Thymus (tissue), 11 donors: ENCODE results near the gene CALHM1. TPM values are rescaled to one million over a fixed set of nuclear protein-coding genes. Genes with fewer than 3 reads are reported as not detected.
"Not testable (repeated sequence)": the region's sequence is repeated elsewhere in the genome, so short reads cannot be mapped to it uniquely, and the experiment has no call there.

Experiments used
- DNase-seq, 9 donors: peaks; one replicate each; pipeline ENCODE4 v3.0.0-alpha.2; 2013; ENCODE audit warnings: low spot score in 9 of 9, low read depth in 6 of 9, missing footprints in 1 of 9
- H3K27ac ChIP-seq, 2 donors: one replicate each; pipeline ENCODE4 v1.5.1; 2013; ENCODE audit warnings: control low read depth in 1 of 2, low read depth in 1 of 2, low read length in 1 of 2, mild to moderate bottlenecking in 1 of 2, moderate library complexity in 1 of 2
- H3K27me3 ChIP-seq, 2 donors: one replicate each; pipeline ENCODE4 v1.5.1; 2013; ENCODE audit warnings: low read length in 1 of 2; ENCODE audit not compliant: control insufficient read depth in 2 of 2, insufficient read depth in 1 of 2
- H3K36me3 ChIP-seq, 2 donors: one replicate each; pipeline ENCODE4 v1.5.1; 2013; ENCODE audit warnings: low read length in 1 of 2, mild to moderate bottlenecking in 1 of 2, moderate library complexity in 1 of 2; ENCODE audit not compliant: control insufficient read depth in 2 of 2, insufficient read depth in 2 of 2
- H3K4me1 ChIP-seq, 2 donors: one replicate each; pipeline ENCODE4 v1.5.1; 2013; ENCODE audit warnings: low read length in 2 of 2; ENCODE audit not compliant: control insufficient read depth in 2 of 2, insufficient read depth in 2 of 2
- H3K4me3 ChIP-seq, 2 donors: one replicate each; pipeline ENCODE4 v1.5.1; 2013; ENCODE audit warnings: low read length in 2 of 2, control low read depth in 1 of 2, mild to moderate bottlenecking in 1 of 2
- H3K9me3 ChIP-seq, 2 donors: one replicate each; pipeline ENCODE4 v1.5.1; 2013; ENCODE audit warnings: low read length in 1 of 2, mild to moderate bottlenecking in 1 of 2; ENCODE audit not compliant: control insufficient read depth in 2 of 2, insufficient read depth in 1 of 2
- WGBS: extraction: QIAGEN DNeasy Blood & Tissue Kit; methylation state at CpG from one replicate; pipeline ENCODE4 v1.1.7; 2013; 5-methylcytosine and 5-hydroxymethylcytosine counted together
- polyA plus RNA-seq: library from polyadenylated mRNA; stranded (reverse); fragments of 200-250 nt; gene quantifications from one replicate; pipeline ENCODE4 v1.2.3, GENCODE V29; 2013
- total RNA-seq: library from RNA; stranded (reverse); fragments of 120-200 nt; gene quantifications from one replicate; pipeline ENCODE4 v1.2.4, GENCODE V29; 2013
- donor health status: healthy.

CALHM1 gene
- total and polyA plus RNA-seq, 2 donors, result 0.05 to 0.09 TPM

GRCh38 chr10:103490986-103491314 lies 32.2 kb upstream of the CALHM1 start:
- 94% methylated on average over 1 of the region's 1 CpG for WGBS
- no peak overlapping the region for H3K27ac ChIP-seq
- peaks cover 5 to 20% of the 10 kb centered on the region in 2 donors for H3K4me1 ChIP-seq
- H3K36me3 ChIP-seq, result no peaks in the 10 kb centered on the region
- no peak overlapping the region for H3K4me3 ChIP-seq
- H3K27me3 ChIP-seq, result peaks cover 25 to 49% of the 10 kb centered on the region in 2 donors
- no peaks in the 10 kb centered on the region for H3K9me3 ChIP-seq
- no peak for DNase-seq

GRCh38 chr10:103487410-103487708 lies 28.7 kb upstream of the CALHM1 start:
- no peak overlapping the region for H3K4me3 ChIP-seq
- H3K9me3 ChIP-seq, result no peaks in the 10 kb centered on the region
- H3K27me3 ChIP-seq, result peaks cover 0 to 15% of the 10 kb centered on the region in 2 donors
- WGBS, result 98% methylated on average over 2 of the region's 2 CpGs
- H3K4me1 ChIP-seq, result peaks cover 2 to 8% of the 10 kb centered on the region in 2 donors
- no peak overlapping the region for H3K27ac ChIP-seq
- no peak for DNase-seq
- no peaks in the 10 kb centered on the region for H3K36me3 ChIP-seq

DNA sequence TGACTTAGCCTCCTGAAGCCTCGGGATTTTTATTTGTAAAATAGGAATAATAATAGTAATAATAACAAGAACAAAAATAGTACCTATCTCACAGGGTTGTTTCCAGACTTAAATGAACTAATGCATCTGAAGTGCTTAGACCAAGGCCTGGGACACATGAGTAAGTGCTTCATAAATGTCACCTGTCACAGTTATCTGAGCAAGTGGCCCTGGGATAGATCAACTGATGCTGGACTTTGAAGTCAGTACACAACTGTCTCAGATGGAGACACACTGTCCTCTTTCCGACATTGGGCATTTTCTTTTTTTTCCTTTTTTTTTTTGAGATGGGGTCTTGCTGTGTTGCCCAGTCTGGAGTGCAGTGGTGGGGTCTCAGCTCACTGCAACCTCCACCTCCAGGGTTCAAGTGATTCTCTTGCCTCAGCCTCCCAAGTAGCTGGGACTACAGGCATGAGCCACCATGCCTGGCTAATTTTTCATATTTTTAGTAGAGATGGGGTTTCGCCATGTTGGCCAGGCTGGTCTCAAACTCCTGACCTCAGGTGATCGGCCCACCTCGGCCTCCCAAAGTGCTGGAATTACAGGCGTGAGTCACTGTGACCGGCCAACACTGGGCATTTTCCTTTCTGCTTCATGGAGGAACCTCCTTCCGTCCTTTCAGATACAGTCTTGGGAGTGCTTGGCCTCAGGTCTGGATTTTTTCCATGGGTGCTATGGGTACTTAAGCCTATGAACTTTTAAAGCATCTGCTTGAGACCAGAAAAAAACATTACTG lies 28.1 kb upstream of the CALHM1 start:
- 94% methylated on average over 8 of the region's 8 CpGs for WGBS
- H3K4me1 ChIP-seq, H3K27ac ChIP-seq, H3K36me3 ChIP-seq, H3K9me3 ChIP-seq, DNase-seq, H3K4me3 ChIP-seq, H3K27me3 ChIP-seq: not testable (repeated sequence)

DNA sequence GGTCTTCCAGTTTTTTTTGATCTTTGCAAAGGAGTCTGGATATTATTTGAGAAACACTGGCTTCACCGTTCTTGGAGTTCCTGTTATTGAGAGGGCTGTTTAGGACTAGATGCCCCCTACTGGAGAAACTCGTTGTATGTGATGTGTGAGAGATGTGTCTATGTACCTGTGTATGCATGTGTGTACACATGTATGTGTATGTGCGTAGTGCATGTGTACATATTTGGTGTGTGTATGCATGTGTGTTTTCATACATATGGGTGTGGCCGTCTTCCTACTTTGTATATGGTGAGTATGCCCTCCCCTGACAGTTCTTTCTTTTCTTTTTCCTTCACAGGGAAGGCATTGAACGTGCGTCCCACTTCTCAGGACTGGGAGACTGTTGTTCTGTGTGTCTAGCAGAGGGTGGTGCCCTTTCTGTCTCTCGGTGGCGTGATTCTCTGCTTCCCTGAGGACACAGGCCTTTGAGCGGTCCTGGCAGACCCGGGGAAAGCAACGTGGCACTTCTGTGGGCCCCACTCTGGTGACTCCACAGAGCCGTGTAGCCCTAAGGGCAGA lies 23.4 kb upstream of the CALHM1 start:
- Histone ChIP-seq H3K4me3 (no peak overlapping the region), H3K9me3 (no peaks in the 10 kb centered on the region), H3K27me3 (no peaks in the 10 kb centered on the region), H3K36me3 (no peaks in the 10 kb centered on the region), H3K27ac (no peak overlapping the region), H3K4me1 (no peaks in the 10 kb centered on the region)
- DNase-seq, result peak in 4 of 9 donors; percentile 48 to 77 (median 63)
- WGBS, result 66% methylated on average over 12 of the region's 12 CpGs

DNA sequence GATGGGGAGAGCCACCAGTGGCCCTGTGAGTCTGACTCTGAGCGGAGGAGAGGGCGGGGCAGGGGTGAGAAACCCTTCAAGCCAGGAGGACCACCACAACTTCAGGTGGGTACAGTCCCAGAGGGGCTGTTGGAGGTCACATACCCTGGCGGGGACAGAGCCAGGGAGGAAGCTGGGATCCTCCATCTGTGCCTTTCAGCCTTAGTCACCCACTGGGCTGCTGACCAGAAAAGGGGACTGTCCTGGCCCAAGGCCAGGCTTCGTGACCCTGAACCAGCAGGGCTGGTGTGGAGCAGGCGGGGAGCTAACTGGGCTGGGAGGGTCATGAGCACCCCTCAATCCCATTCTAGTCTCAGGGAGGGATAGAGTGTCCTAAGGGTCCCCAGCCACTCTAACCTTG lies 21.8 kb upstream of the CALHM1 start:
- WGBS, result 93% methylated on average over 5 of the region's 5 CpGs

DNA sequence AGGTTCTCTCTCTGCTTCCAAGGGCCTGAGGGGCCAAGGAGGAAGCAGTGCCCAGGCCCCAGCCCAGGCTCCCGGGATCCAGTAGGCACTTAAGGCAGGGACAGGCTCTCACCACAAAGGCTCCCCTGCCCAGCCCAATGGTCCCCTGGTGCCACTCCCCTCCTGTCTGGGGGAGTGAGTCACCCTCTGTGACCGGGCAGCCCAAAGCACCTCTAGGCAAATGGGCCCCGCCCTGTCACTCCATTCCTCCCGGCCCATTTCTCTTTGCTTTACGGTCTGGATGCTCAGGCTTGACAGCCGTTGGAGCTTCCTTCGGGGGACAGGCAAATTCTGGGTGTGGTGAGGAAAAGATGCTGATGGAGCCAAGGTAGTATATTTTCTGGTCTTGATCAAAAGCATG lies 20.4 kb upstream of the CALHM1 start, which contains the start of gene CALHM3:
CALHM3 (minus strand) TSS at position 106 of the 400 bp plus-strand sequence. CDS start 208 bp downstream, outside the sequence.
- H3K27ac ChIP-seq, result no peak within 1 kb of the TSS
- no peaks in the 10 kb centered on the region for H3K9me3 ChIP-seq
- WGBS, result 97% methylated on average over 7 of the region's 7 CpGs
- peaks cover 0 to 3% of the 10 kb centered on the region in 2 donors for H3K4me1 ChIP-seq
- no peak for DNase-seq
- H3K4me3 ChIP-seq, result no peak within 1 kb of the TSS
- H3K36me3 ChIP-seq, result no peaks in the 10 kb centered on the region
- H3K27me3 ChIP-seq, result no peaks in the 10 kb centered on the region

More for the DNA sequence above, 21.8 kb upstream of the CALHM1 start:
- Histone ChIP-seq H3K27ac (no peak overlapping the region), H3K27me3 (no peaks in the 10 kb centered on the region), H3K4me3 (no peak overlapping the region), H3K9me3 (no peaks in the 10 kb centered on the region), H3K4me1 (peaks cover 0 to 3% of the 10 kb centered on the region in 2 donors), H3K36me3 (no peaks in the 10 kb centered on the region)
- no peak for DNase-seq

GRCh38 chr10:103478671-103479070 lies 20.0 kb upstream of the CALHM1 start:
- peaks cover 0 to 3% of the 10 kb centered on the region in 2 donors for H3K4me1 ChIP-seq
- no peak overlapping the region for H3K27ac ChIP-seq
- 97% methylated on average over 22 of the region's 22 CpGs for WGBS
- no peaks in the 10 kb centered on the region for H3K27me3 ChIP-seq
- no peaks in the 10 kb centered on the region for H3K9me3 ChIP-seq
- no peak for DNase-seq
- no peak overlapping the region for H3K4me3 ChIP-seq
- H3K36me3 ChIP-seq, result no peaks in the 10 kb centered on the region

- H3K9me3 ChIP-seq, result no peaks in the 10 kb centered on the region
- DNase-seq, result no peak
- H3K4me3 ChIP-seq, result no peak overlapping the region
- 85% methylated on average over 11 of the region's 11 CpGs for WGBS
- H3K27me3 ChIP-seq, result no peaks in the 10 kb centered on the region
- H3K4me1 ChIP-seq, result peaks cover 5 to 13% of the 10 kb centered on the region in 2 donors
- no peak overlapping the region for H3K27ac ChIP-seq
- no peaks in the 10 kb centered on the region for H3K36me3 ChIP-seq
These were observed 17.5 kb upstream of the CALHM1 start for GRCh38 chr10:103476046-103476768.

GRCh38 chr10:103475437-103475836 lies 16.7 kb upstream of the CALHM1 start:
- WGBS, result 95% methylated on average over 4 of the region's 4 CpGs
- H3K9me3 ChIP-seq, result no peaks in the 10 kb centered on the region
- no peak overlapping the region for H3K4me3 ChIP-seq
- H3K27me3 ChIP-seq, result peaks cover 0 to 3% of the 10 kb centered on the region in 2 donors
- no peaks in the 10 kb centered on the region for H3K36me3 ChIP-seq
- no peak overlapping the region for H3K27ac ChIP-seq
- peaks cover 9 to 20% of the 10 kb centered on the region in 2 donors for H3K4me1 ChIP-seq
- no peak for DNase-seq
